Psoas muscle (tissue), 8 donors: ENCODE measurements around the gene PPP3CA. TPM values are rescaled to one million over a fixed set of nuclear protein-coding genes. Genes with fewer than 3 reads are reported as not detected.
A peak's percentile ranks its signal among the peaks of the same experiment; 100 is the strongest.

Experiments
- ATAC-seq, 4 donors: fragments of 200-7000 bp; cut with Tn5 transposase; one replicate each; pipeline ENCODE4 v1.9.1; 2020; ENCODE audit warnings: moderate library complexity in 3 of 4, mild to moderate bottlenecking in 2 of 4
- DNase-seq, 2 donors: peaks; one replicate each; pipeline ENCODE4 v3.0.0-alpha.2; 2020
- H3K27ac ChIP-seq: fragments of 200-600 bp; one replicate; pipeline ENCODE4 v1.8.0; 2022
- H3K27me3 ChIP-seq, 3 donors: fragments of 200-600 bp in 1 of 3; one replicate each; pipeline versions ENCODE4 v1.6.1 to v1.8.0; 2013 to 2022; ENCODE audit warnings: low read length in 2 of 3, mild to moderate bottlenecking in 2 of 3, moderate library complexity in 1 of 3; ENCODE audit not compliant: insufficient read depth in 3 of 3
- H3K36me3 ChIP-seq, 2 donors: fragments of 200-600 bp in 1 of 2; one replicate each; pipeline versions ENCODE4 v1.6.1 to v1.8.0; 2013 to 2022; ENCODE audit warnings: low read depth in 1 of 2, mild to moderate bottlenecking in 1 of 2, moderate library complexity in 1 of 2; ENCODE audit not compliant: insufficient read depth in 1 of 2
- H3K4me1 ChIP-seq: fragments of 200-600 bp; one replicate; pipeline ENCODE4 v1.8.0; 2022
- H3K4me3 ChIP-seq: fragments of 200-600 bp; one replicate; pipeline ENCODE4 v1.8.0; 2022; ENCODE audit warnings: mild to moderate bottlenecking
- H3K9me3 ChIP-seq: fragments of 200-600 bp; one replicate; pipeline ENCODE4 v1.8.0; 2022
- WGBS, 3 donors: extraction: QIAGEN DNeasy Blood & Tissue Kit; methylation state at CpG; one replicate each; pipeline versions ENCODE4 v1.1.6 to v1.1.7; 2013; 5-methylcytosine and 5-hydroxymethylcytosine counted together
- intact Hi-C, 2 donors: fragments of 100-400 bp; cut with DNase I; formaldehyde crosslinking; loops; one replicate each; pipeline versions ENCODE4 v1.11.0 to v1.14.2; 2022
- polyA plus RNA-seq, 3 donors: library from polyadenylated mRNA; stranded (reverse); fragments of 200-250 nt; gene quantifications; one replicate each; pipeline ENCODE4 v1.2.3, GENCODE V29; 2013
- total RNA-seq, 4 donors: library from RNA; stranded (reverse); fragmentation: NEBNext Ultra II Directional in 2 of 4; extraction: Animal tissue kit (Norgen Biotek cat#: 25700) in 2 of 4; gene quantifications; one replicate each; pipeline versions ENCODE4 v1.2.1 to v1.2.4, GENCODE V29; 2021 to 2023
- TF ChIP-seq, protein P1 (sequence below): fragments of 200-600 bp; IDR thresholded peaks from one replicate; pipeline ENCODE4 v1.8.0; 2022; ENCODE audit warnings: antibody characterized with exemption
- donor health status: healthy with polysubstance abuse.
- donor health status: DM: no; HTN: no; CAD: no; lungs with moderate emphysema.
- donor health status: Bipolar disorder and iron deficiency.
- donor health status: healthy.
- donor health status: DM: yes; HTN: yes; CAD: no.
- donor health status: DM: no; HTN: no; CAD: no.
- donor health status: DM: no; HTN: no; CAD: no.
- donor health status: DM: yes; HTN: yes; CAD: no.

PPP3CA gene
- total and polyA plus RNA-seq, 7 donors = 10.4 to 65.9 (median 32.6) TPM

- intact Hi-C loops = no loop called here
- Histone ChIP-seq H3K27me3 (no peaks in the 10 kb centered on the region), H3K4me3 (no peak overlapping the region), H3K4me1 (no peaks in the 10 kb centered on the region), H3K9me3 (no peaks in the 10 kb centered on the region), H3K27ac (no peak overlapping the region), H3K36me3 (peaks cover 0 to 19% of the 10 kb centered on the region in 2 donors)
- no peak for DNase-seq
- TF ChIP-seq, protein P1, sequence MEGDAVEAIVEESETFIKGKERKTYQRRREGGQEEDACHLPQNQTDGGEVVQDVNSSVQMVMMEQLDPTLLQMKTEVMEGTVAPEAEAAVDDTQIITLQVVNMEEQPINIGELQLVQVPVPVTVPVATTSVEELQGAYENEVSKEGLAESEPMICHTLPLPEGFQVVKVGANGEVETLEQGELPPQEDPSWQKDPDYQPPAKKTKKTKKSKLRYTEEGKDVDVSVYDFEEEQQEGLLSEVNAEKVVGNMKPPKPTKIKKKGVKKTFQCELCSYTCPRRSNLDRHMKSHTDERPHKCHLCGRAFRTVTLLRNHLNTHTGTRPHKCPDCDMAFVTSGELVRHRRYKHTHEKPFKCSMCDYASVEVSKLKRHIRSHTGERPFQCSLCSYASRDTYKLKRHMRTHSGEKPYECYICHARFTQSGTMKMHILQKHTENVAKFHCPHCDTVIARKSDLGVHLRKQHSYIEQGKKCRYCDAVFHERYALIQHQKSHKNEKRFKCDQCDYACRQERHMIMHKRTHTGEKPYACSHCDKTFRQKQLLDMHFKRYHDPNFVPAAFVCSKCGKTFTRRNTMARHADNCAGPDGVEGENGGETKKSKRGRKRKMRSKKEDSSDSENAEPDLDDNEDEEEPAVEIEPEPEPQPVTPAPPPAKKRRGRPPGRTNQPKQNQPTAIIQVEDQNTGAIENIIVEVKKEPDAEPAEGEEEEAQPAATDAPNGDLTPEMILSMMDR = no peak
- ATAC-seq = no peak
Observed at GRCh38 chr4:101027721-101028120, 319.6 kb downstream of the PPP3CA start.

DNA sequence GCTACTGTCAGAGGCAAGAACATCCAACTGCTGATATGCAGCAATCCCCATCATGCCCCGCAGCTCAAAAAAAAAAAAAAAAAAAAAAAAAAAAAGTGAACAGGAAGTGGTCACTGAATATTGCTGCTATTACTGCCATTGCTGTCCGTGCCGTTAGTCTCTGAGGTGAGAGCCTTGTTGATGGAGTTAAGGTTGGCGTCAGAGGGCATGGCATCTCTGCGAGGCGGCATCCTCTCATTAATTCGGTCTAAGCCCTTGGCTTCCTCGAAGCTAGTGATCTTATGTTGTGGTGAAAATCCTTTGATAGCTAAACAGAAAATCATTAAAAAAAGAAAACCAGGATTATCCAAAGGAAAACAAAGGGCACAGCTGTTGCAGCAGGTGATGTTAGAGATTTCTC lies 321.6 kb downstream of the PPP3CA start:
- Histone ChIP-seq H3K4me3 (no peak overlapping the region), H3K27ac (no peak overlapping the region), H3K27me3 (no peaks in the 10 kb centered on the region), H3K4me1 (no peaks in the 10 kb centered on the region), H3K9me3 (no peaks in the 10 kb centered on the region), H3K36me3 (peaks cover 0 to 8% of the 10 kb centered on the region in 2 donors)
- TF ChIP-seq, protein P1 = no peak
- intact Hi-C loops = no loop called here
- DNase-seq = no peak
- WGBS, 3 donors = 93 to 95% (median 95%) methylated on average over 8 of the region's 8 CpGs
- ATAC-seq = no peak

DNA sequence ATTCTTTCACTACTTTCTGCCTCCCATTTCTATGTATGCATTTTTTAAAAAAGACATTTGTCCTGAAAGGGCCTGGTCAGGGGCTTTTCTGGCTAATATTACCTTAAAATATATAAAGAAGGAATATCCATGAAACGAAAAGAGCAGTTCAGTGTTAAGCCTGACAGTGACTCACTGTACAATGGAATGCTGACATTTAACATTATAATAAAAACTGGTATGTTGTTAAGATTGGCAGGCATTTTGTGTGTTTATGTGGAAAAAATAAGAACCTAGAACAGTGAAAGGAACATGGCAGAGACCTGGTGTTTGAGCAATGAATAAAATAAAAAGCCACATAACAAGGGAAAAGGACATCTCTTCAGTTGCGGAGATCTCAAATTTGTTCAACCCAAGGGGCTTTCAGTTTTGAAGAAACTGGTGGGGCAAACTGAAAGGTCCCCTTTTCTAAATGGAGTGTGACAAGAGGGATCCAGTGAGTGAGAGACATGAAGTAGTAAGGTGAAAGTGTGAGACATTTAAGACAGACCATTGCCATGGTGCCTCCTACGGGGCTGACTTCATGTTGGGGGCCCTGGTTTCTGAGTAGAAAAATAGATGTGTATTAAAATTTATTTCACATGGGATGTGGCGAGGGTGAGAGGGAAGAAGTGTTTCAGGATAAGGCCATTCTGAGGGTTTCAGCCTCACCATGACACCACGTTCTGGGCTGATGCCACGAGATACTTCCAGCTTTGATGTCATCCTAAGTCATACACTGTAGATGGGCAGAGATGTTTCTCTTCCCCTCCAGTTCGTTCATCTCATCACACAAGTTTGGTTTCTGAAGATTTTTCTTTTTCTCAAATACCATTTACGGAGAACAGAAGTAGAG lies 324.9 kb downstream of the PPP3CA start:
- intact Hi-C loops = no loop called here
- no peak for ATAC-seq
- H3K27me3 ChIP-seq = no peaks in the 10 kb centered on the region
- no peak overlapping the region for H3K4me3 ChIP-seq
- H3K36me3 ChIP-seq = peaks cover 0 to 8% of the 10 kb centered on the region in 2 donors
- DNase-seq = no peak
- peaks cover 3% of the 10 kb centered on the region for H3K4me1 ChIP-seq
- no peak overlapping the region for H3K27ac ChIP-seq
- 92 to 95% (median 93%) methylated on average over 8 of the region's 8 CpGs for WGBS, 3 donors
- no peaks in the 10 kb centered on the region for H3K9me3 ChIP-seq
- TF ChIP-seq, protein P1 = no peak

GRCh38 chr4:101020956-101021355 lies 326.4 kb downstream of the PPP3CA start:
- H3K4me1 ChIP-seq = peaks cover 3% of the 10 kb centered on the region
- peaks cover 0 to 4% of the 10 kb centered on the region in 2 donors for H3K36me3 ChIP-seq
- DNase-seq (no peak), ATAC-seq (peak; percentile 49 to 87 (median 68))
- TF ChIP-seq, protein P1 = no peak
- no peaks in the 10 kb centered on the region for H3K9me3 ChIP-seq
- no peak overlapping the region for H3K4me3 ChIP-seq
- no peaks in the 10 kb centered on the region for H3K27me3 ChIP-seq
- WGBS, 3 donors = 44 to 59% (median 51%) methylated on average over 4 of the region's 4 CpGs
- intact Hi-C loops = no loop called here
- H3K27ac ChIP-seq = no peak overlapping the region
